Stimulated activated CD8-positive, alpha-beta memory T cell treated with anti-CD3 and anti-CD28 coated beads, Interleukin-7, amount 100 ng/mL, for 4 hours (primary cell): ENCODE data around the gene ADIPOR1.
A peak's percentile ranks its signal among the peaks of the same experiment; 100 is the strongest.
"Not testable (repeated sequence)": the region's sequence is repeated elsewhere in the genome, so short reads cannot be mapped to it uniquely, and the experiment has no call there.

Source experiments
- DNase-seq, 2 donors: peaks; one replicate each; pipeline ENCODE4 v3.0.0-alpha.2; 2020; ENCODE audit warnings: low read depth in 2 of 2

The ADIPOR1 gene

DNA sequence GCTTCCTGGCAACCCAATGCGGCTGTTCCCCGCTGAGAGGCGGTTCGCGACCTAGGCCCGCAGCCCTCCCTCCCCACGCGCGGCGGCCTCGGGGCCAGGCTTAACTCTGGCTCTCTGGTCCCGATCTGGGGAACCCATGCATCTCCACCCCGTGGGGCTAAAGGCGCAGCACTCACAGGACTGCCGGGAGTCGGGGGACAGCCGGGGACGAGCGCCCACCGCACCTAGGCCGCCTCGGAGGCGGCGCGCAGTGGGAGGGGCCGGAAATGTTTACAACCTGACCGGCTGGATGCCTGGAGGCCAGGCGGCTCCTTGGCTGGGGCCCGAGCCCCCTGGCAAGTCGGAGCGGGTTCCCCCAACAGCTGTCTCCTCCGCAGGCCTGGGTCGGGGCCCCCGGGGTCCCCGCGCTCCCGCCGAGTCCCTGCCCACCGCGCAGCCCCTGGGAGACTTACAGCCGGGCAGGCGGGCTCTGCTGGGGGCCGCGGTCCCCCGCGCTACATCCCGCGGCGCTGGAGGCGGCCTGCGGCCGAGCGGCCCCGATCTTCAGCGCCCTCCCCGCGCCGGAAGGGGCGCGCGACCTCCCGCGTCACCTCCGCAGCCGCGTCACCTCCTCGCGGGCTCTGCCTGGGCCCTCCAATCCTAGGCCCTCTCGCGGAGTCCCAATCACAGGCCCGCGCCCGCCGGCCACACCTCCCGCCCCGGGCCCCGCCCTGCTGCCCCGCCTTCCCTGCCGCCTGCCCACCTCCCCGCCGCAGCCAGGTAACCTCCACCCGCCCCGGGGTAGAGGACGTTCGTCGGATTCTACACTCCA lies at the start of gene ADIPOR1:
Gene ADIPOR1, minus strand, starts transcription at position 580 of the 811 bp plus-strand sequence. CDS start 7,242 bp downstream, outside the sequence.
- peak; percentile 80 to 92 for DNase-seq

- peak; percentile 92 to 95 for DNase-seq
Observed at GRCh38 chr1:203006948-203007871, 49.1 kb upstream of the ADIPOR1 start, which contains the start of gene TMEM183A. TMEM183A (plus strand) TSS chr1:203007374; CDS start chr1:203007466, 92 bp downstream.

GRCh38 chr1:203005395-203006142 lies 47.5 kb upstream of the ADIPOR1 start:
- not testable (repeated sequence) for DNase-seq

DNA sequence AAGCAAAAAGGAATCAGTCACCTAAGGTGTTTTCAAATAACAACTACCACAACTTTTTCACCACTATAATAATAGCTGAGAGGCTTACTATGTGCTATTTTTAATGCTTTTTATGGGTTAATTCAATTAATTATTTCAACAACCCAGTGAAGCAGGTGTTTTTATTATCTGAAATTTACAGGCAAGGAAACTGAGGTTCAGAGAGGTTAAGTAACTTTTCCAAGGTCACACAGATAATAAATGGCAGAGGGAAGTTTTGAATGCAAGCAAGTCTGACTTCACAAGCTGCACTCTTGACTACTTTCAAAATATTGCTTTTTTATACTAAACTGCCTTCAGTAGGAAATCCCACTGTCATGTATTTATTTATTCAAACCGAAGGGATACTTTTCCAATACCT lies 44.8 kb upstream of the ADIPOR1 start:
- DNase-seq: no peak

DNA sequence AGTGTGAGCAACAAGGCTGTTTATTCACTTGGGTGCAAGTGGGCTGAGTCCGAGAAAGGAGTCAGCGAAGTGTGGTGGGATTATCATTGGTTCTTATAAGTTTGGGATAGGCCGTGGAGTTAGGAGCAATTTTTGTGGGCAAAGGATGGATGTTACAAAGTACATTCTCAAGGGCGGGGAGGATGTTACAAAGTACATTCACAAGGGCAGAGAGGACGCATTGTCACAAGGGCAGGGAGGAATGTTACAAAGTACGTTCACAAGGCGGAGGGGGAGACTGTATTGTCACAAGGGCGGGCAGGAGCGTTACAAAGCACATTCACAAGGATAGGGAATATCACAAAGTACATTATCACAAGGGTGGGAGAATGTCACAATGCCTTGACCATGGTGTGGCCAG lies 43.9 kb upstream of the ADIPOR1 start:
- no peak for DNase-seq

DNA sequence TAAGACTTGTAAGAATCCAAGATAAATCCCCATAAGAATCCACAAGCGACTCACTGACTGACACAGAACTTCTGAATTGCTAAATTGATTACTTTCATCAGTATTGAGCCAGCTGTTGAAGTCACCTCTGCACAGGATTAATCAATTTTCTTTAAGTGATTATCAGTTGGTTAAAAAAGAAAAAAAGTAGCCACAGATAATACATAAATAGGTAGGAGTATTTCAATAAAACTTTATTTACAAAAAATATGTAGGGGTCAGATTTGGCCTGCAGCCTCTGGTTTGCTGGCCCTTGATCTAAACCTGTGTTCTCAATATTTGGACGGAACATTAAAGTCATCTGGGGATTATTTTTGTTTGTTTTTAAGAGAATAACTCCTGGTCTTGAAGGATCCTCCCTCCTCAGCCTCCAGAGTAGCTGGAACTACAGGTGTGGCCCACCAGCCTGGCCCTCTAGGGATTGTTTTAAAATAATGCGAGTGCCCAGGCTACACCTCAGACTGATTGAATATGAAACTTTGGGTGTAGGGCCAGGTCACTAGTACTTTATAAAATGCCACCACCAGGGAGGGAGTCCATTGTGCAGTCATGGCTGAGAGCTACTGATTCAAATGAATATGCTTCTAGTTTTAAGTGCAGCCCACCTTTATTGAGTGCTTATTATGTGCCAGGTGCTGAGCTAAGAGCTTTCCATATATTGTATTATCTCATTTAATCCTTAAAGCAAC lies 42.3 kb upstream of the ADIPOR1 start:
- DNase-seq: no peak

DNA sequence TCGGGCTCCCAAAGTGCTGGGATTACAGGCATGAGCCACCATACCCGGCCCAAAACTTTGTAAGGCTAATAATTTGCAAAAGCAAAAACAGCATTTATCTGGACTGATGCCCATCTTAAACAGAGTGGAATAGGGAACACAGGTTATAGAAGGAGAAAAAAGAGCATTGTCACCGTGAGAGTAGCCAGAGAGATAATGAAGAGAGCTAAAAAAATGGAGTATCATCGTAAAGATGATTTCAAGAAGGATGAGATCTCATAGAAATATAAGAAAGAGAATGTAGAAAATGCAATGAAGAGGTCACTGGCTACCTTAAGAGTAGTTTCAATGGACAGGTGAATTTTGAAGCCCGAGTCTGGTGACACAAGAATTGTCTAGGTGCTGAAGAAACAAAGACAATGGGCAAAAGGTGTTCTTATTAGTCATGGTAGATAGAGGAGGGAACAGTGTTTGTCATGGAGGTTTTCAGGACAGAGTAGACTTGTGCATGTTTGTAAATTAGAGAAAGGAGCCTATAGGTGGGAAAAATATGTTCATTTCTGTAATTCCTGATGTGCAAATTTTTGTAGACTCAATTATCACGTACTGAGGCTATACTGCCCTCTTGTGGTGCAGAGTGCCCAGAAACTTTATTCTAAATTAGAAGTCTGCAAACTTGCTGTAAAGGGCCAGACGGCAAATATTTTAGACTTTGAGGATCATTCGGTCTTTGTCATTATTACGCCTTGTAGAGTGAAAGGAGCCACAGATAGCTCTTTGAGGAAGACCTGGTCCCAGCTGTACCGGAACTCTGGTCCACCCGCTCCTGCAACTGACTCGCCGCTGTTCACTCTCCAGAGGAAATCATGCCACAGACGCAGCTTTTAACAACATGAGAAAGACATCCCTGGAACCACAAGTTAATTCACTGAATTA lies 41.0 kb upstream of the ADIPOR1 start:
- peak in 1 of 2 donors; percentile 38 for DNase-seq

DNA sequence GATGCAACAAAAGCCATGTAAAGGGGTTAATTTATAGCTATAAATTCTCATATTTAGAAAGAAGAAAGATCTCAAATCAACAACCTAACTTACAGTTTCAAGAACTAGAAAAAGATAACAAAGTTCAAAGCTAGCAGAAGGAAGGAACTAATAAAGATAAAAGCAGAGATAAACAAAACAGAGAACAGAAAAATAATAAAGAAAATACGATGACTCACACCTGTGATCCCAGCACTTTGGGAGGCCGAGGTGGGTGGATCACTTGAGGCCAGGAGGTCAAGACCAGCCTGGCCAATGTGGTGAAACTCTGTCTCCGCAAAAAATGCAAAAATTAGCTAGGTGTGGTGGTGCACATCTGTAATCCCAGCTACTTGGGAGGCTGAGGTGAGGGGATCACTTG lies 36.6 kb upstream of the ADIPOR1 start:
- no peak for DNase-seq

DNA sequence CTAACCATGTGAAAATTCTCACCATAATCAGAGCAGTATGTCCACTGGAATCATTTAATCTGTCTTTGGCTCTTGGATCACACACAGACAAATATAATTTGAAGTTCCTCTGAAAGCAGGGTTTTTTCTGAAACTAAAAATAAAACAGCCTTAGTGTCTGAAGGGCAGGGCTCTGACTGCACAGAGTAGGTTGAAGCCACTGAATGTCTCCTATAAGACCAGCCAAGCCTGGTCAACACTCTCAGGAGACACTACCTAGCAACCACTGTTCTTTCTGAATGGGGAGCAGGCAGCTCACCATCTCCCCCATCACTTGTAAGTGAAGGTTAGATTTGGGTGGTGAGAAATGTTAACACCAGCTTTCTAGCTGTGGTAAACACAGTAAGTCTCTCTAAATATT lies 33.0 kb upstream of the ADIPOR1 start:
- no peak for DNase-seq

DNA sequence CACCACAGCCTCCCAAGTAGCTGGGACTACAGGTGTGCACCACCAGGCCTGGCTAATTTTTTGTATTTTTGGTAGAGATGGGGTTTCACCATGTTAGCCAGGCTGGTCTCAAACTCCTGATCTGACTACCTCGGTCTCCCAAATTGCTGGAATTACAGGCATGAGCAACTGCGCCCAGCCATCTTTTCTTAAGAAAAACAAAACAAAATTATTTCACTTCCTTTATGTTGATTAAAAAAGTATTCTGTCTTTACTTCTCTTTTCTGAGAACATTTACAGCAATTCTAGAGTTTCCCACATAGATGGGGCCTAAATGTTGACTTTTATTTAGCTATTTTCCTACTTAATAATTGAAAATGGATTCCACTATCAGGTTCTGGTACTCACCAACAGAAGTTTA lies 31.8 kb upstream of the ADIPOR1 start:
- no peak for DNase-seq

GRCh38 chr1:202987922-202988583 lies 29.9 kb upstream of the ADIPOR1 start:
- DNase-seq: no peak

DNA sequence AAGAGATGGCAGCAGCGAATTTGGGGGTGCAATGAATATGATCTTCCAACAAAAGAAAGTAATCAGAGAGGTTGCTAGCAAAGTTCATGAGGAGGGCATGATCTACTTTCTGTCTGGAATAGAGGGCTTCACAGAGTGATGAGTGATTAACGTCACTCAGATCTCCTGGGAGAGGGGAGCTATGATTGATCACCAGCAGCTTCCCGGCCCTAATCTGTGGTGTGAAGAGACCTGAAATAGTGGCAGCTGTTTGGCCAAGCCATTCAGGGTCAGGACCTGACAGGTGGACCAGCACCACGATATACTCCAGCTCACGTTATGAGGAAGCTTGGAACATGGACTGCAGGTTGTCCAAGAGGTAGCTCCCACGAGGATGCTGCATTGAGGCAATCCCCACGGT lies 29.1 kb upstream of the ADIPOR1 start:
- DNase-seq: no peak

DNA sequence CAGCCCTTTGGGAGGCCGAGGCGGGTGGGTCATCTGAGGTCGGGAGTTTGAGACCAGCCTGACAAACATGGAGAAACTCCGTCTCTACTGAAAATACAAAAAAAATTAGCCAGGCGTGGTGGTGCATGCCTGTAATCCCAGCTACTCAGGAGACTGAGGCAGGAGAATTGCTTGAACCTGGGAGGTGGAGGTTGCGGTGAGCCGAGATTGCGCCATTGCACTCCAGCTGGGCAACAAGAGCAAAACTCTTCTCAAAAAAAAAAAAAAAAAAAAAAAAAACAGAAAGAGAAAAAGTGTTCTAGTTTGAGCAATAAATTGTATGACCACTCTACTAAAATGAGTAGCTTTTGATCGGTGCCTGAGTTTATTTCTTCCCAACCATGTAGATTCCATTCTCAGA lies 28.0 kb upstream of the ADIPOR1 start:
- not testable (repeated sequence) for DNase-seq

GRCh38 chr1:202982715-202983430 lies 24.8 kb upstream of the ADIPOR1 start:
- DNase-seq: no peak

GRCh38 chr1:202981939-202982338 lies 23.8 kb upstream of the ADIPOR1 start:
- DNase-seq: no peak

DNA sequence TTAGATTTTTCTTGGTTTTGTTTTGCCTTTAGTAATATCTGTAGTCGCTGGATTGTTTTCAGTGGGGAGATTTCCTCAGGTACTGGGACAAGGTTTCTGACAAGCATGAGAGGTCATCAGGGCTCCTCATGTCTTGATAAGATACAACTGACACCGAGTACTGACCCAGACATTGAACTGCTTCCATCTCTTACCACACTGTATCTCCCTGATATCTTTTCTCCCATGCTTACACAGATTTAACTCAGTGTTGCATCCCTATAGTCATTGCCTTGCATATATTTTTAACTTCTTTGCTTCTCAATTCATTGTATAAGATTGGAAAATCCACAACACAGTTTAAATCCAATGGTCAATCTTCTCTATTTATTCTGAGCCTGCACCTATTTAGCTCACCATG lies 21.3 kb upstream of the ADIPOR1 start:
- no peak for DNase-seq

GRCh38 chr1:202976633-202977032 lies 18.5 kb upstream of the ADIPOR1 start:
- no peak for DNase-seq

- no peak for DNase-seq
Observed at GRCh38 chr1:202974856-202975255, 16.7 kb upstream of the ADIPOR1 start.

GRCh38 chr1:202972046-202972445 lies 13.9 kb upstream of the ADIPOR1 start:
- no peak for DNase-seq
